ENCODE data around the gene MAFG.

The MAFG gene

GRCh38 chr17:81940538-81941483 is 13.3 kb upstream of the MAFG start:
- no peak for DNase-seq

GRCh38 chr17:81939881-81940385 is 12.4 kb upstream of the MAFG start:
- DNase-seq, result peak in 52 of 56 donors; percentile 6 to 86 (median 56)

GRCh38 chr17:81939218-81939617 is 11.7 kb upstream of the MAFG start:
- DNase-seq, result no peak

GRCh38 chr17:81935709-81936084 is 8.2 kb upstream of the MAFG start:
- no peak for DNase-seq

GRCh38 chr17:81934850-81935708 is 7.5 kb upstream of the MAFG start:
- no peak for DNase-seq

GRCh38 chr17:81934098-81934757 is 6.7 kb upstream of the MAFG start:
- DNase-seq, result no peak

- DNase-seq, result no peak
These were observed 5.7 kb upstream of the MAFG start for GRCh38 chr17:81933178-81933699.

GRCh38 chr17:81932333-81932983 is 4.9 kb upstream of the MAFG start:
- no peak for DNase-seq

- no peak for DNase-seq
These were observed 4.2 kb upstream of the MAFG start for GRCh38 chr17:81931557-81932332.

GRCh38 chr17:81931189-81931556 is 3.6 kb upstream of the MAFG start:
- DNase-seq, result no peak

GRCh38 chr17:81930142-81931125 is 2.9 kb upstream of the MAFG start:
- DNase-seq, result no peak

- no peak for DNase-seq
These were observed 2.0 kb upstream of the MAFG start for GRCh38 chr17:81929253-81930141.

GRCh38 chr17:81928544-81929252 is 1.2 kb upstream of the MAFG start:
- no peak for DNase-seq

GRCh38 chr17:81927152-81927652 is 333 bp downstream of the MAFG start:
- no peak for DNase-seq

- DNase-seq, result peak in 35 of 56 donors; percentile 15 to 82 (median 41)
These were observed 934 bp downstream of the MAFG start for GRCh38 chr17:81926451-81927151.

GRCh38 chr17:81925860-81926450 is 1.6 kb downstream of the MAFG start:
- DNase-seq, result no peak
